ENCODE results near the gene OR52N5.

GRCh38 chr11:5796541-5796940, 13.4 kb upstream of the OR52N5 start:
- TF ChIP-seq CTCF (IDR thresholded peaks at IDR 0.05), result no peak
- TF ChIP-seq NRF1 (IDR thresholded peaks at IDR 0.05; ENCODE audit: low read depth, low read length), result no peak
- no peak for TF ChIP-seq ZBTB33 (IDR thresholded peaks at IDR 0.05; ENCODE audit: borderline replicate concordance, low read depth)
- TF ChIP-seq MAX (IDR thresholded peaks at IDR 0.05; ENCODE audit: low read depth), result no peak
- TF ChIP-seq GABPA (IDR thresholded peaks at IDR 0.05; ENCODE audit: low read depth), result no peak
- TF ChIP-seq TEAD4 (IDR thresholded peaks at IDR 0.05; ENCODE audit: borderline replicate concordance, insufficient read depth), result no peak
- no peak for TF ChIP-seq YY1 (IDR thresholded peaks at IDR 0.05; ENCODE audit: low read depth)
- no peak for TF ChIP-seq JUND (IDR thresholded peaks at IDR 0.05)
